HL-60/S4 treated with retinoic acid at 250 ng/mL for 4 days and 3 days (cell line): ENCODE data around the gene LAMA2.

ENCODE experiments used
- in situ Hi-C: fragments of 300-500 bp; cut with MboI; formaldehyde crosslinking; loops from 2 replicates; pipeline ENCODE4 v1.7.0; 2022; ENCODE audit warnings: low sequenced_read_pairs

The LAMA2 gene

GRCh38 chr6:129252377-129253071, 369.6 kb downstream of the LAMA2 start:
- in situ Hi-C loops, result no loop called here

DNA sequence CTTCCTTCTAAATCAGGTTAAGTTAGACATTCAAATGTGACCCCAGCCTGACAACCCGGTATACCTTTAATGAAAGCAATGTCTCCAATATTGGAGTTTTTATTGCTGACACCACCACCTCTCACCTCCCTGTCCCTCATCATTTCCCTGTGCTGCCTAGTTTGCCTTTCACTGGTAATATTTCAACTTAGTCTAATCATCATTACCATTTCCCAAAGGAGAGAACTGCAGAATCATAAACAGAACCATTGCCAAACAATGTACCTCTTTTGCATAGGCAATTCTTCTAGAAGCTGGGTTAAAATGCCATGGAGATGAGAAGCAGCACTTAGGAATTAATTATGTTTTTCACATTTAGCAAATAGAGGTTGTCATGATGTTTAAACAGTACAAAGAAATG, 370.3 kb downstream of the LAMA2 start:
- in situ Hi-C loops, result no loop called here

- in situ Hi-C loops, result no loop called here
These were observed 370.8 kb downstream of the LAMA2 start for GRCh38 chr6:129253727-129254126.

DNA sequence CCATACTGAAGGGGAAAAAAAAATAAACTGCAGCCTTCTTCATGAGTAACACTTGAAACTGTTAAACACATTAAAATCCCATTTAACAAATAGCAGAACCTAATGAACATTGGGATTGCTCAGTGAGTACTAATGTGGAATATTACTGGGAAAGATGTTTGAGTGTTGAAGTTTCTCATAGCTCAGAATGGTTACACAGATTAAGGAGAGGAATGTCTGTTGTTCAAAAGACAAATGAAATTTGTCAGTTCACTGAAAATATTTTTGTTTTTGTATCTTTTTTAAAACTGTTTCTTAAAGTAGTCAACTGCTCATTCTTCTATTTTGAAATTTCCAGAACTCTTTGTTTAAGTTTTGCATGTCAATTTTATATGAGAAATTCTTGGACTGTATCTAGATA, 374.3 kb downstream of the LAMA2 start:
- in situ Hi-C loops, result no loop called here

GRCh38 chr6:129262661-129263060, 379.7 kb downstream of the LAMA2 start:
- in situ Hi-C loops, result no loop called here

GRCh38 chr6:129263176-129263575, 380.2 kb downstream of the LAMA2 start:
- in situ Hi-C loops, result no loop called here

- in situ Hi-C loops, result no loop called here
These were observed 381.6 kb downstream of the LAMA2 start for GRCh38 chr6:129264480-129265045.

DNA sequence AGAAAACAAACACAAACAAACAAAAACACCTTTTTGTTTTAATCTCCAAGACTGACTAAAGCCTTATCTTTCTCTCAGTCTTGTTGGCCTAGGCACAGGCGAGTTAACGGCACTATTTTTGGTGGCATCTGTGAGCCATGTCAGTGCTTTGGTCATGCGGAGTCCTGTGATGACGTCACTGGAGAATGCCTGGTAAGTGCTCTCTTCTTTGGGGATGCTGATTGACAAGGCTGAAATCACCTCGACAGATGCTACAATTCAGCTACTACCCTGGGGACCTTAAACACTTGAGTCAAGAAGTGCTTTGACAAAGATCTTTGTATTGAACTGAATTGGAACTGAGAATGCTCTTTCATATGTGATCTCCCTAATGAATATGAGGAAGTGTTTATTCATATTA, 384.1 kb downstream of the LAMA2 start:
- in situ Hi-C loops, result no loop called here

GRCh38 chr6:129269076-129269475, 386.1 kb downstream of the LAMA2 start:
- in situ Hi-C loops, result no loop called here

DNA sequence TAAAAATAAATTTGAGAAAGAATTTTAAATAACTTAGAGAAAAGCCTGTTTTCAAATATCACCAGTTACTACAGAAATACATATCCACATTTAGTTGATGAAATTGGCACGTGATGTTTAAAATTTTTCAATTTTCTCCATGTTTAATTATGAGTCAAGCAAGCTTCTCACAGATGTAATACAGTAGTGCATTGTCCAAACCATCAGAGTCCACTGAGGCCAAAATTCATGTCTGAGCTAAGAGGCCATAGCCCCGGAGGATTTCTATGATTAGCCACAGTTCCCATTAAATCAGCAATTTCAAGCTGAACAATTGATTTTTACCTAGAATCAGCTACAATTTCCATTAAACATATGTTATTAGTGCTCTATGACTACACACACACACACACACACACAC, 387.0 kb downstream of the LAMA2 start:
- in situ Hi-C loops, result no loop called here

DNA sequence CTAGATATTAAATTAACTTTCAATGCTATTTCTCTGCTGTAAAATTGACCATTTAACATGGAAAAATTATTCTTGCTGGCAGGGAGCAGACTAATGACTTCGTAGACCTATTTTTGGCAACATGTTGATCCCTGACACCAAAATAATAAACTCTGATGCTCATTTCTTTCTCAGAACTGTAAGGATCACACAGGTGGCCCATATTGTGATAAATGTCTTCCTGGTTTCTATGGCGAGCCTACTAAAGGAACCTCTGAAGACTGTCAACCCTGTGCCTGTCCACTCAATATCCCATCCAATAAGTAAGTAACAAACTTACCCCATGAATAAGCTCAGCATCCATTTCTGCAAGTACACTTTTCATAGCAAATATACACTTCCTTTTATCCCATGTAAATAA, 387.5 kb downstream of the LAMA2 start:
- in situ Hi-C loops, result no loop called here

DNA sequence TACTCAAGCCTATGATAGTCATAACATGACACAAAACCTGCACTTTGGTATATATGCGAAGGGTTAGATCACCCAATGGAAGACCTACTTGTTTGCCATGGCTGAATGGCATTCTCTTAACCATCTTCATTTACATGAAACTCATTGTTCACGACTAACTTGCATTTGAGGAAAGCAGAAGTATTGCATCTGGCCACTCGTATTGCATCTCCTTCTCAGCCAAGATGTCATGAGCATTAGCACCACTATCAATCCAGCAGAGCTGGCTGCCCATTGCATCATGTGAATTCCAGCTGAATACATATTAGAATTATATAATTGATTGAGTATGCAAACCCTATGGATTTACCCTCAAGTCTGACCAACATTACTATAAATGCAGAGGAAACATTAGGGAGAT, 390.2 kb downstream of the LAMA2 start:
- in situ Hi-C loops, result no loop called here

GRCh38 chr6:129276461-129276860, 393.5 kb downstream of the LAMA2 start:
- in situ Hi-C loops, result no loop called here

DNA sequence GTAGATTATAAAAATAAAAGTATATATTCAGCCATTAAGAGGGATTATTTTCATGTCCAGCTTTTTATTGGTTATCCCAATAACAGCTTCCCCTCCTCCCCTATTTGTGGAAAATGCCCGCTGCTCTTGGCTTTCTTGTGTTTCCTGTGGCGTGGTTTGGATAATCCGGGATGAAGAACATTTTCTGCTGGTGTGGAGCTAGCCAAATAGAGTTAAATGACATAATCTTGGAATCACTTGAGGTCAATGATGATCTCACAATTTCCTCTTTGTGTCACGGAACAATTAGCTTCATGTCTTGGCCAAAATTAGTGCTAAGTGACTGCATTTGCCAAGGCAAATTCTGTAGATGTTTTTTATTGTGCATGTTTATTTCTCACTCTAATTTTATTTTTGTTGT, 394.0 kb downstream of the LAMA2 start:
- in situ Hi-C loops, result no loop called here

GRCh38 chr6:129279343-129280292, 396.7 kb downstream of the LAMA2 start:
- in situ Hi-C loops, result no loop called here

DNA sequence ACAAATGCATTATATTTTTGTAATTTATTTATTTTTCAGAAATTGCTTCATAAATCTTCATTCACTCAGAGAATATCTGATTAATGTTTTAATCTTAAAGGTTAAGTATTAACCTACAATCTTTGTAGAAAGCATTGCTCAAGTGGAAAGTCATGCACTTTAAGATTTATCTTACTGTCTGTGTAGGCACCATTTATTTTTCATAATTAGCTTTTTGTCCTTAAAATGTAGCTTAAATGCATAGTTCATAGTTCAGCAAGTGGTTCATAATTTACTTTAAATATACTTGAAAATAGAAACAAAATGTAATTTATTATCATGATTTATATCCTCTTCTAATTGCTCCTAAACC, 397.3 kb downstream of the LAMA2 start:
- in situ Hi-C loops, result no loop called here

DNA sequence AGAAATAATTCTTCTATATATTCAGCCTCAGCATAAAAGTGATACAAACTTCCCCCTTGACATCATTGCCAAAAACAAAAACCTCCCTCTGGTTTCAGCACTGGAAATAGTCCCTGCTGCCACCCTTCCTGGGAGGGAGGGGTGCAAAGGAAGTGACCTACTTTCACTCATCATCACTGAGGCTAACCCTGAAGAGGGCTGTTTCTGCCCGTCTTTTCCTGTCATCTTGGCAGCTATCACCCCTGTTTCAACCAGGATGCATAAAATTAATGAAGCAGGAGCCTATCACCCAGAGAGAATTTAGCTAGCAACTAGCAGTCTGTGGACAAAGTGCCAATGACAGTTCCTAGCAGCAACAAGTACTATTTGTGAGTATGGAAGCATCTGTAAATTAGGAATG, 397.8 kb downstream of the LAMA2 start:
- in situ Hi-C loops, result no loop called here

GRCh38 chr6:129281168-129281796, 398.3 kb downstream of the LAMA2 start:
- in situ Hi-C loops, result no loop called here

GRCh38 chr6:129282019-129282418, 399.1 kb downstream of the LAMA2 start:
- in situ Hi-C loops, result no loop called here

GRCh38 chr6:129284225-129284624, 401.3 kb downstream of the LAMA2 start:
- in situ Hi-C loops, result no loop called here
